NCI-H2171 treated with DMSO at 0.1 percent for 48 hours (cell line): Measurements from ENCODE around the gene DMC1.
"Not testable (repeated sequence)": the region's sequence is repeated elsewhere in the genome, so short reads cannot be mapped to it uniquely, and the experiment has no call there.

Experiments used
- DNase-seq: peaks from one replicate; lab custom pipeline; 2025; lab: John Stamatoyannopoulos, UW

Gene DMC1

DNA sequence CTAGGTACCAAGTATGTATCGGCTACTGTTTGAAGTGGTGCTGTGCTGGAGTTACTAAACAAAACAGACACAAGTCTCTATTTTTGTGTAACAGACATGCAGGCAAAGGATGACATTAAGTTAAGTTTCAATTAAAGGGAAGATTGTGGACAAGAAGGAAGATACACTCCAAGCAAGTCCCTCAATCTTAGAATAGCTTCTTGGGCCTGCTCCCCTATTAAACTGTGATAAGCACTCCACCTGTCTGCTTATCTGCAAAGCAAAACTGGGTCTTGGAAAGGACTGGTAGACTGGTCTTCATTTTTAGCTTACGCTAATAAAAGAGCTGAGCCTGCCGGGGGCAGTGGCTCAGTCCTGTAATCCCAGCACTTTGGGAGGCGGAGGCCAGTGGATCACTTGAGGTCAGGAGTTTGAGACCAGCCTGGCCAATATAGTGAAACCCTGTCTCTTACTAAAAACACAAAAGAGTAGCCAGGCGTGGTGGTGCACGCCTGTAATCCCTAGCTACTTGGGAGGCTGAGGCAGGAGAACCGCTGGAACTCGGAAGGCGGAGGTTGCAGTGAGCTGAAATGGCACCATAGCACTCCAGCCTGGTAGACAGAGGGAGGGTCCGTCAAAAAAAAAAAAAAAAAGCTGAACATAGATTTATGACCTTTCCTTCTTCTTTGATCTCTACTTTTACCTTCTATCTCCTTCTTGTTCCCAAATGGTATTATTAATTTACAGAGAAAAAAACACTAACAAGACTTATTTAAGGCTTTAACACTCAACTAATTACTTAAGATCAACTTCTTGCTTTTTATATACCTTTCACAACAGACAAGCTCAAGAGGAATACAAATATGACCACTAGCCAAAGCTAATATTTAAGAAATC, 67.9 kb downstream of the DMC1 start:
- no peak for DNase-seq

- DNase-seq = no peak
Observed at GRCh38 chr22:38497869-38498268, 72.1 kb downstream of the DMC1 start.

DNA sequence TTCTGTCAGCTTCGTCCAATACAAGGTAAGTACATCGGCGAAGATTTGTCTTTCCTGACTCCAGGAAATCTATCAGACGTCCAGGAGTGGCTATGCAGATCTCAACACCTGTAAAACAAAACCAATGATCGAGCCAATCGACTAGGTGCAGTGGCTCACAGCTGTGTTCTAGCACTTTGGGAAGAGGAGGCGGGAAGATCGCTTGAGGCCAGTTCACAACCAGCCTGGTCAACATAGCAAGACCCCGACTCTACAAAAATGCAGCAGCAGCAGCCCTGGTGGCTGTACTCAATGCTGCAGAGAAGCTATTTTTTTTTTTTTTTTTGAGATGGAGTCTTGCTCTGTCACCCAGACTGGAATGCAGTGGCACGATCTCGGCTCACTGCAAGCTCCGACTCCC, 75.0 kb downstream of the DMC1 start:
- DNase-seq = no peak

DNA sequence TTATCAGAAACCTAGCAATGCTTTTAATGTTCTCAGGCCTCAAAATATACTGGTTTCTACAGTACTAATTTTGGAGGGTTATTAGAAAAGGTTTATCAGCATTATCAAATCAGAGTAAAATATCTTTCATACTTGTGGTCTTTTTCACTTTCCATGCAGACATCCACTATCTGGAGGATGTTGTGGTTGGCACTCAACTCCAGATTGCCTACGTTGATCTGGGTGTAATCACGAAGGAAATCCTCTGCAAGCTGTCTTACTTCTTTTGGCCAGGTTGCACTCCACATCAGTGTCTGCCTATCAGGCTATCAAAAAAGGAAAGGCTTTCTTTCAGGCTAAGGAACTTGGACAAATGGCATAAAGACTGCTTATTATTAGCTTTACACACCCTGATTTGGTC, 75.5 kb downstream of the DMC1 start:
- DNase-seq = no peak

DNA sequence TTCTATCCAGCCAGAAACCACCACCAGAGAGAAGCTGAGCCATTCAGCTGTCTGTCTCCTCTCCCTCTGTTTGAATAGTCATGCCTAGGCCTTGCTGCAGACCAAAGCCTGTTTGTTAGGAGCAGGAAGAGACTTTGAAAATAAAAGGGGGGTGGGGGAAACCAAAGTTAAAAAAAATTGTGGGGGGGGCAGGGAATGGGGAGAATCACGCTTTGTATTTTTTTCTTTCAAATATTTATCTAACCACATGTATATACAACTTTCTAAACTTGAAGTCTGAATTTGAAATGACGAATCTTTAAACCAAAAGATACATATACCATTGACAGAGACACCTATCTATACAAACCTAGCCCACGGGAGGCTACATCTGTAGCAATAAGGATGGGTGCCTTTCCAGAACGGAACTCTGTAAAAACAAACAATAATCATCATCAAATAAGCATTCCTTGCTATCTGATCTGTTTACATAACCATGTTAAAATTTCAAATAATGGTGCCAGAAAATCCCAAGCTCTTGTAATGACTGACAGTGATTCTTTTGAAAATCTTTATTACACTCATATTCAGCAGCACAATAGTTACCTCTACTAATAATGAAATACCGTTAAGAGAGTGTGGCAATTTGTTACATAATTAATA, 78.2 kb downstream of the DMC1 start:
- DNase-seq = no peak

DNA sequence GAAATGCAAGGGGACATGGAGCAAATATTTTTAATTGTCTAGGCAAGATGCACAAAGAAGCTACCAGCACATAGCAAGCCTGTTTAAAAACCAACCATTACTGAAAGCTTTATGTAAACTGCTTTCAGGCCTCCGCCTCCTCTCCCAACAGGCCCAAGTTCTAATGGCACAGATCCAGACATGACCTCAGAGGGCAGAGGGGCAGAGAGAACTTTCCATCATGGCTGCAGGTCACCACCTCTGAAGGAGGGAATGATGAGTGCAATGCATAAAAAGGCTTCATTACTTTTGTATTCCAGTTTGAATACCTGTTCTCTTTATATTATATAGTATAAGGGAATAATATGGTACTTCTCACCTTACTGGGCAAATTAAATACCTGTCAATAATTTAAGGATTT, 79.1 kb downstream of the DMC1 start:
- no peak for DNase-seq

- DNase-seq = no peak
Observed at GRCh38 chr22:38490475-38490874, 79.5 kb downstream of the DMC1 start.

DNA sequence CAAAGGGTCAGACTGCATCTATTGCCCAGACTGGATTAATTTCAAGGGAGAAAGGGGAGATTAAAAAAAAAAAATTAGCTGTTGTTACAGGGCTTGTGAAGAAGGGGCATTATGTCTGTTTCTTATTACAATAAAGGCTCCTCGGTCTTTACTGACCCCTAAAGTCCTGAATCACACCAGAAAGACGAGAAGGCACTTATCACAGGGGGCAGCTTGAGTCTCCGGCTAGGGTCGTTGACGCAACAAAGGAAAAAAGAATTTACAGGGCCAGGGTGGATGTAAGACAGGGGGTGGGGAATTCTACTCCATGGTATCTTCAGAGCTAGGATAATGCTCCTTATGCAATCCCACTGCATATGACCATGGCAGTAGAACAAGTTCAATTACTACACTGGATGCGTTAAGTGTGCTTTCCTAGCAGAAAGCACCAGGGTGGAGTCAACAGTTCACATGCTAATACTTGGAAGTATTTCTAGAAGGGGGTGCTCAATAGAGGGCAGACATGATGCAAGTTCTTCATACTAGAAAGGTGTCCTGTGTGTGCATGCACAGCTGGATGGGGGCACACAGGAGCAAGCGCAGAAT, 80.3 kb downstream of the DMC1 start:
- no peak for DNase-seq

DNA sequence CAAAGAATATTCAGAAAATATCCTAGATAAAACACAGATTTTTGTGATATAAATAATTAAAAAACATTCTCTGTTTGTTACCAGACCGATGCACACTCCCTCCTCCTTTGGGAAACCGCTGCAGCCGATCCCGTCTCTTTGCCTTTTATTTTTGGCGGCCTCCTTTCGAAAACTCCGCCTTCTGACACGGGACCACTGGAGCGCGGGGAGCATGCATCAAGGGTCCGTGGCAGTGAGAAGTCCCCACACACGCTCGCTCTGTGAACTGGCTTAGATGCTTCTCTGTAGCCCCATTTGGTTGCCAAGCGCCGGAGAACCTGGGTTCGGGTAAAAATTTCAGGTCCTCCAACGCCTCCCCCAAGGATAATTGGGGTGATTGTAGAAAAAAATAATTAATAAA, 80.8 kb downstream of the DMC1 start:
- no peak for DNase-seq

DNA sequence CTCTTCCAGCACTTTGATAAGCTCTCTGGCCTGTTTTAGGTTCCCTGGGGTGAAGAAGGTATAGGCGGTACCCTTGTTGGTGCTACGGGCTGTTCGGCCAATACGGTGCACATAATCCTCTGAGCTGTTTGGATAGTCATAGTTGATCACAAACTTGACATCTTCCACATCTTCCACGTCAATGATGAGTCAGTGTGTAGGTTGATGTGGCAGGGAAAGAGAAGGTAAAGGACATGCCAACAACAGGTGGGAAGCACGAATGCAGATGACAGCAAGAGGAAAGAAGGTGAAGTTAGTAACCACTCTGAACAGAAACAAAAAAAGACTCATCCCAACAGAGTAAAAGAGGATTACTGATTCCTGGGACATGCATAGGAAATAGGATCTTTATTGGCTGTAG, 82.0 kb downstream of the DMC1 start:
- no peak for DNase-seq

DNA sequence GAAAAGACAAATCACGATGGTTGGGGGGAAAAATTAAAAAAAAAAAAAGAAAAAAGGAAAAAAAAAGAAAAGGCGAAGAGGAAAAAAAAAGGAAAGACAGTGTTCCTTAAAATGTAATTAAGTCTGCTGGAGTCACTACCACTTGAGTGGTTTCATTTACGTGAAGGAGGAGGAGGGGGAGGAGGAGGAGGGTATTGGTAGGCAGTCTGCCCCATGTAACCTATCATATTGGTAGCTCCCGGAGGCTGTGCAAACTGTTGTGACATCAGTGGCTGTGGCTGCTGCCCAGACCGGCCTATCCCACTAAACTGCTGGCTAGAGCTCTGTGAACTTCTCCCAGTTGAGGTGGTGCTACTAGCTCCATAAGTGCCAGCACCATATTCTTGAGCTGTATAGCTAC, 84.2 kb downstream of the DMC1 start:
- no peak for DNase-seq

DNA sequence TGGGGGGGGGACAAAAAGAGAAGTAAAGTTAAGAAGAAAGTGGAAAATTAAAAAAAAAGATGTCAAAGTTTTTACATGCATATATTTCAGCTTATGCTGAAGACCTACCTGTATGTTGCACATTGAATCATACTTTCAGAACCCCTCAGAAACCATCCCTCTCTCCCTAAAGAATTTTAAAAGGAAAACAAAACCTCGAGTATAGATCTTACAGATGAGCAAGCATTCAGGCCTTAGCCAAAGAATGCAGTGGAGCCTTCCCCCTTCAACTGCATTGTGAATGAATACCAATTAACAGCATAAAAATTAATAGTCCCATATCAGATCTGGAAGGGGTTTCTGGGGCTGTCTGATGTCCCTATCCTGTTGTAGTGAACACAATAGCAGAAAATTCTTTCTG, 85.7 kb downstream of the DMC1 start:
- no peak for DNase-seq

- DNase-seq = no peak
Observed at GRCh38 chr22:38482662-38483308, 87.2 kb downstream of the DMC1 start.

- DNase-seq = no peak
Observed at GRCh38 chr22:38481871-38482332, 88.1 kb downstream of the DMC1 start.

- DNase-seq = no peak
Observed at GRCh38 chr22:38481162-38481870, 88.7 kb downstream of the DMC1 start.

DNA sequence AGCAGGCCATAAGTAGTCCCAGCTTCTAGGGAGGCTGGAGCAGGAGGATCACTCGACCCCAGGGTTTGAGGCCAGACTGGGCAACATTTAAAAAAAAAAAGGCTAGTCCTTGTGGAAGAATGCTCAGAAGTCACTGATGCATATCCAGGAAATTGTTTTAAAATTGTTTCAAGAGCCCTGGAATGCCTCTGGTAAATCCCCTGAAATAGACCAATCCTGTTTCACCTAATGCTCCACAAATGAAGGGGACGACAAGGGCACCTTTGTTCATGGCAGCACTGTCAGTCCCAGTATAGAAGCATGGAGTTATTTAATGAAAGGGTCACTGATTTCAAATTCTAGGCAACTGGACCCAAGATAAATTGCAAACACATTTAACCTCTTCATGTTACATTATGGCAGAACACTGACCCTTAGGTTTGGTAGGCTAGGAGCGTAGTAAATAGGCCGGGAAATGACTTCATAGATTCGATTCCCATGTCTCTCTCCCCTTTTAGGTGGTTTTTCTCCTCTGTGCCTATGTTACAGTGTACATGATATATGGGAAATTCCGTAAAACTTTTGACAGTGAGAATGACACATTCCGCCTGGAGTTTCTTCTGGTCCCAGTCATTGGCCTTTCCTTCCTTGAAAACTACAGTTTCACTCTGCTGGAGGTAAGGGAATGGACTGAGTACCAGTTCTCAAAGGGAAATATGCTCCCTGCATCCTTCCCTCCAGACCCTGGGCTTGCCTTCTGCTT, 90.7 kb downstream of the DMC1 start:
- no peak for DNase-seq

GRCh38 chr22:38477585-38477984, 92.4 kb downstream of the DMC1 start:
- no peak for DNase-seq

DNA sequence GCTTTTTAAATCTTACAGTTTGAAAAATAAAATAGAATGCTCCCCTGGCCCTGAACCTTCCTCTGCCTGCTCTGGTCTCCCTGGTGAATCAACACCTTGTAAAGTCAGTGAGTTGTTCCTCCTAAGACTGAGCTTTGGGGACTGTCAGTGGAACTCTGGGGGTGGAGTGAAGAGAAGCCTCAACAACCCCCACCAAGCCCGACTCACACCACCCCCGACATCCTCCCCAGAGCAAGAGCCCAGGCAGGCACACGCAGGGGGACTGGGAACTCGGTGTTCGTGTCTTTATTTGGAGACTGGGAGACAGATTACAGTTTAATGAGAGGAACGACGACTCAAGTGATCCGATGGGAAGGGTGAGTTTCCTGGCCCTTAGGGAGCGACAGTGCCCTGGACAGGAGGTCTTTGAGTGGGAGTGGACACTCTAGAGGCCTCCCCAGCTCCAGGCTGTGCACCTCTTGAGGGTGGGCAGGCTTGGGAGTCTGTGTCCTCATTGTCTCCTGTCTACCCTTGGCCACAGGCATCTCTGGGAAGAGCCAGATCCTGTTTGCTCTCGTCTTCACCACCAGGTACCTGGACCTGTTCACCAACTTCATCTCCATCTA, 95.9 kb downstream of the DMC1 start:
- no peak for DNase-seq

- no peak for DNase-seq
Observed at GRCh38 chr22:38471237-38471636, 98.7 kb downstream of the DMC1 start.

GRCh38 chr22:38470179-38470578, 99.8 kb downstream of the DMC1 start:
- DNase-seq = not testable (repeated sequence)

GRCh38 chr22:38469306-38469781, 100.6 kb downstream of the DMC1 start:
- no peak for DNase-seq
